Activated CD8-positive, alpha-beta T cell treated with anti-CD3 and anti-CD28 coated beads for 36 hours (primary cell): ENCODE measurements around the gene HHIPL1. TPM values are rescaled to one million over a fixed set of nuclear protein-coding genes. Genes with fewer than 3 reads are reported as not detected.

Experiments
- ATAC-seq: fragments of 200-7000 bp; cut with Tn5 transposase; one replicate; pipeline ENCODE4 v1.10.0; 2021; ENCODE audit warnings: mild to moderate bottlenecking, moderate library complexity
- CTCF ChIA-PET: fragments of 350-600 bp; sonication (Branson Sonifier 250); formaldehyde crosslinking; loops from one replicate; lab custom pipeline; 2021; ENCODE audit warnings: antibody characterized with exemption; lab: Charles Lee
- POLR2A ChIA-PET: fragments of 350-600 bp; sonication (Branson Sonifier 250); formaldehyde crosslinking; loops from one replicate; lab custom pipeline; 2021; ENCODE audit warnings: antibody characterized with exemption; lab: Charles Lee
- DNase-seq: peaks from one replicate; pipeline ENCODE4 v3.0.0-alpha.2; 2020
- H3K27ac Mint-ChIP-seq: one replicate; pipeline ENCODE4 v1.8.0; 2021; ENCODE audit warnings: mild to moderate bottlenecking, mixed read lengths
- H3K27me3 Mint-ChIP-seq: one replicate; pipeline ENCODE4 v1.8.0; 2021; ENCODE audit warnings: mixed read lengths
- H3K36me3 Mint-ChIP-seq: one replicate; pipeline ENCODE4 v1.8.0; 2021; ENCODE audit warnings: low read depth, mixed read lengths
- H3K4me1 Mint-ChIP-seq: one replicate; pipeline ENCODE4 v1.8.0; 2021; ENCODE audit warnings: low read depth, mixed read lengths
- H3K4me3 Mint-ChIP-seq: one replicate; pipeline ENCODE4 v1.8.0; 2021; ENCODE audit warnings: mild to moderate bottlenecking, moderate library complexity, mixed read lengths
- H3K9me3 Mint-ChIP-seq: one replicate; pipeline ENCODE4 v1.8.0; 2021; ENCODE audit warnings: mixed read lengths
- CTCF ChIP-seq: fragments of 200-600 bp; IDR thresholded peaks from one replicate; pipeline ENCODE4 v1.8.0; 2022; ENCODE audit warnings: antibody characterized with exemption, mild to moderate bottlenecking
- intact Hi-C: fragments of 100-400 bp; cut with micrococcal nuclease; formaldehyde crosslinking; loops from one replicate; pipeline ENCODE4 v1.10.0; 2022
- total RNA-seq, 2 experiments: library from RNA; stranded (reverse); gene quantifications; one replicate each; pipeline ENCODE4 v1.2.3, GENCODE V29; 2021

HHIPL1 gene
- total RNA-seq, 2 experiments from 2014 or later = 0.05 to 0.07 TPM

GRCh38 chr14:99597911-99598600, 46.9 kb upstream of the HHIPL1 start:
- ATAC-seq = no peak
- CTCF ChIA-PET = no interaction called here

GRCh38 chr14:99598774-99599173, 46.2 kb upstream of the HHIPL1 start:
- TF ChIP-seq CTCF = no peak
- Mint-ChIP-seq H3K36me3 (no peaks in the 10 kb centered on the region), H3K4me1 (peaks cover 28% of the 10 kb centered on the region), H3K27me3 (no peaks in the 10 kb centered on the region), H3K9me3 (no peaks in the 10 kb centered on the region), H3K4me3 (no peak overlapping the region), H3K27ac (no peak overlapping the region)
- DNase-seq (no peak), ATAC-seq (no peak)
- ChIA-PET POLR2A (no interaction called here), CTCF (no interaction called here)
- intact Hi-C loops = no loop called here

More at GRCh38 chr14:99597911-99598600, 46.9 kb upstream of the HHIPL1 start:
- H3K36me3 Mint-ChIP-seq = no peaks in the 10 kb centered on the region
- no peaks in the 10 kb centered on the region for H3K9me3 Mint-ChIP-seq
- TF ChIP-seq CTCF = no peak
- no peak overlapping the region for H3K27ac Mint-ChIP-seq
- POLR2A ChIA-PET = no interaction called here
- intact Hi-C loops = no loop called here
- H3K4me3 Mint-ChIP-seq = no peak overlapping the region
- H3K4me1 Mint-ChIP-seq = peaks cover 28% of the 10 kb centered on the region
- no peak for DNase-seq
- H3K27me3 Mint-ChIP-seq = no peaks in the 10 kb centered on the region

GRCh38 chr14:99599393-99599792, 45.5 kb upstream of the HHIPL1 start:
- POLR2A ChIA-PET = no interaction called here
- CTCF ChIA-PET = no interaction called here
- no peaks in the 10 kb centered on the region for H3K9me3 Mint-ChIP-seq
- peaks cover 26% of the 10 kb centered on the region for H3K4me1 Mint-ChIP-seq
- no peaks in the 10 kb centered on the region for H3K36me3 Mint-ChIP-seq
- DNase-seq = no peak
- no peak for TF ChIP-seq CTCF
- intact Hi-C loops = no loop called here
- no peak overlapping the region for H3K4me3 Mint-ChIP-seq
- H3K27ac Mint-ChIP-seq = no peak overlapping the region
- no peaks in the 10 kb centered on the region for H3K27me3 Mint-ChIP-seq
- ATAC-seq = no peak

- H3K36me3 Mint-ChIP-seq = no peaks in the 10 kb centered on the region
- ChIA-PET CTCF (interaction anchor here (2.5 kb wide), 1 partner anchor 28 kb away, joined by 7 read pairs; no protein-coding TSS in a partner anchor), POLR2A (no interaction called here)
- no peaks in the 10 kb centered on the region for H3K27me3 Mint-ChIP-seq
- DNase-seq (no peak), ATAC-seq (no peak)
- no peaks in the 10 kb centered on the region for H3K9me3 Mint-ChIP-seq
- TF ChIP-seq CTCF = no peak
- intact Hi-C loops = no loop called here
- H3K4me3 Mint-ChIP-seq = no peak overlapping the region
- peaks cover 17% of the 10 kb centered on the region for H3K4me1 Mint-ChIP-seq
- H3K27ac Mint-ChIP-seq = no peak overlapping the region
Observed at GRCh38 chr14:99600232-99600888, 44.6 kb upstream of the HHIPL1 start.

GRCh38 chr14:99601361-99601831, 43.5 kb upstream of the HHIPL1 start:
- TF ChIP-seq CTCF = no peak
- ChIA-PET CTCF (interaction anchor here (2.5 kb wide), 1 partner anchor 27 kb away, joined by 7 read pairs; no protein-coding TSS in a partner anchor), POLR2A (no interaction called here)
- no peak overlapping the region for H3K4me3 Mint-ChIP-seq
- intact Hi-C loops = no loop called here
- DNase-seq (no peak), ATAC-seq (no peak)
- H3K27me3 Mint-ChIP-seq = no peaks in the 10 kb centered on the region
- peaks cover 20% of the 10 kb centered on the region for H3K4me1 Mint-ChIP-seq
- no peaks in the 10 kb centered on the region for H3K36me3 Mint-ChIP-seq
- no peaks in the 10 kb centered on the region for H3K9me3 Mint-ChIP-seq
- H3K27ac Mint-ChIP-seq = no peak overlapping the region
